ENCODE results near the gene ATXN7L1.
"Not testable (repeated sequence)": the region's sequence is repeated elsewhere in the genome, so short reads cannot be mapped to it uniquely, and the experiment has no call there.

Gene ATXN7L1

GRCh38 chr7:105602325-105603305 lies 273.8 kb downstream of the ATXN7L1 start:
- no peak for DNase-seq

GRCh38 chr7:105600720-105601550 lies 275.5 kb downstream of the ATXN7L1 start:
- DNase-seq = no peak

GRCh38 chr7:105599551-105599950 lies 276.8 kb downstream of the ATXN7L1 start:
- DNase-seq = no peak

- not testable (repeated sequence) for DNase-seq
Measured at GRCh38 chr7:105599080-105599479, 277.3 kb downstream of the ATXN7L1 start.

- no peak for DNase-seq
Measured at GRCh38 chr7:105596866-105597265, 279.5 kb downstream of the ATXN7L1 start.

- peak; percentile 44 for DNase-seq
Measured at GRCh38 chr7:105594034-105594433, 282.4 kb downstream of the ATXN7L1 start.

GRCh38 chr7:105591522-105591921 lies 284.9 kb downstream of the ATXN7L1 start:
- DNase-seq = no peak

- no peak for DNase-seq
Measured at GRCh38 chr7:105590793-105591192, 285.6 kb downstream of the ATXN7L1 start.

GRCh38 chr7:105589356-105590077 lies 286.9 kb downstream of the ATXN7L1 start:
- peak; percentile 94 for DNase-seq

GRCh38 chr7:105587909-105588635 lies 288.3 kb downstream of the ATXN7L1 start:
- no peak for DNase-seq

GRCh38 chr7:105585850-105586500 lies 290.4 kb downstream of the ATXN7L1 start:
- DNase-seq = no peak

GRCh38 chr7:105584165-105584564 lies 292.2 kb downstream of the ATXN7L1 start:
- DNase-seq = peak; percentile 29

- DNase-seq = no peak
Measured at GRCh38 chr7:105583061-105583460, 293.3 kb downstream of the ATXN7L1 start.

- peak; percentile 99 for DNase-seq
Measured at GRCh38 chr7:105581066-105581811, 295.2 kb downstream of the ATXN7L1 start, which contains the start of gene EFCAB10. Gene EFCAB10 (minus strand): TSS chr7:105581493. CDS start chr7:105581463, 30 bp downstream.

GRCh38 chr7:105580022-105580740 lies 296.2 kb downstream of the ATXN7L1 start:
- DNase-seq = peak; percentile 79

- DNase-seq = no peak
Measured at GRCh38 chr7:105578496-105578895, 297.9 kb downstream of the ATXN7L1 start.

- DNase-seq = no peak
Measured at GRCh38 chr7:105577251-105577650, 299.1 kb downstream of the ATXN7L1 start.

GRCh38 chr7:105571891-105572290 lies 304.5 kb downstream of the ATXN7L1 start:
- no peak for DNase-seq

- DNase-seq = no peak
Measured at GRCh38 chr7:105567821-105568220, 308.6 kb downstream of the ATXN7L1 start.

- DNase-seq = no peak
Measured at GRCh38 chr7:105567024-105567423, 309.4 kb downstream of the ATXN7L1 start.
